GM13976 (cell line): Measurements from ENCODE around the gene MEIG1.
A peak's percentile ranks its signal among the peaks of the same experiment; 100 is the strongest.
"Not testable (repeated sequence)": the region's sequence is repeated elsewhere in the genome, so short reads cannot be mapped to it uniquely, and the experiment has no call there.

ENCODE experiments used
- DNase-seq: peaks from one replicate; pipeline ENCODE4 v3.0.0; 2012; ENCODE audit warnings: low spot score
- in situ Hi-C: fragments of 300-500 bp; cut with MboI; formaldehyde crosslinking; loops from one replicate; pipeline ENCODE4 v1.12.0; 2022; ENCODE audit warnings: low sequenced_read_pairs, mixed read lengths, inconsistent platforms; ENCODE audit not compliant: unreplicated experiment
- TF ChIP-seq, protein P1 (sequence below): IDR thresholded peaks from 2 replicates; pipeline ENCODE4 v1.5.1; 2012; ENCODE audit warnings: borderline replicate concordance, mild to moderate bottlenecking; ENCODE audit not compliant: insufficient read depth; ENCODE audit errors: extremely low read depth, missing control alignments, control extremely low read depth

MEIG1 gene

DNA sequence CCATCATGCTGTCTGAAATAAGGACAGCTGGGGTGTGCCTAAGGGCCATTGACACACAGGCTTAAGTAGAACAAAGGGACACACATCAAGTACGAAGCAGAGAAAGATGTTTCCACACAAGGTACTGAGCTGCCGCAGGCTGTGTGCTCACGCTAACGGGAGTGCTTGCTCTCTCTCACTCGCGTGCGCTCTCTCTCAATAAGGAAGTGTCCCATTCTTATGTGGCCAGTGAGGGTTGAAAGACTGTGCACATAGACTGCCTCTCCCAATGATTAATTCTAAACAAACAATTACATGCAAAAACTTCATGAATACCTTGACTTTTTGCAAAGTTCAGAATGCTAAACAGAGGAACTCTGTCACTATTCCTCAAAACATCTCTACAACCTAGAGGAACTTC is 35.2 kb upstream of the MEIG1 start:
- no peak for DNase-seq
- TF ChIP-seq, protein P1, sequence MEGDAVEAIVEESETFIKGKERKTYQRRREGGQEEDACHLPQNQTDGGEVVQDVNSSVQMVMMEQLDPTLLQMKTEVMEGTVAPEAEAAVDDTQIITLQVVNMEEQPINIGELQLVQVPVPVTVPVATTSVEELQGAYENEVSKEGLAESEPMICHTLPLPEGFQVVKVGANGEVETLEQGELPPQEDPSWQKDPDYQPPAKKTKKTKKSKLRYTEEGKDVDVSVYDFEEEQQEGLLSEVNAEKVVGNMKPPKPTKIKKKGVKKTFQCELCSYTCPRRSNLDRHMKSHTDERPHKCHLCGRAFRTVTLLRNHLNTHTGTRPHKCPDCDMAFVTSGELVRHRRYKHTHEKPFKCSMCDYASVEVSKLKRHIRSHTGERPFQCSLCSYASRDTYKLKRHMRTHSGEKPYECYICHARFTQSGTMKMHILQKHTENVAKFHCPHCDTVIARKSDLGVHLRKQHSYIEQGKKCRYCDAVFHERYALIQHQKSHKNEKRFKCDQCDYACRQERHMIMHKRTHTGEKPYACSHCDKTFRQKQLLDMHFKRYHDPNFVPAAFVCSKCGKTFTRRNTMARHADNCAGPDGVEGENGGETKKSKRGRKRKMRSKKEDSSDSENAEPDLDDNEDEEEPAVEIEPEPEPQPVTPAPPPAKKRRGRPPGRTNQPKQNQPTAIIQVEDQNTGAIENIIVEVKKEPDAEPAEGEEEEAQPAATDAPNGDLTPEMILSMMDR, result no peak
- in situ Hi-C loops, result no loop called here

DNA sequence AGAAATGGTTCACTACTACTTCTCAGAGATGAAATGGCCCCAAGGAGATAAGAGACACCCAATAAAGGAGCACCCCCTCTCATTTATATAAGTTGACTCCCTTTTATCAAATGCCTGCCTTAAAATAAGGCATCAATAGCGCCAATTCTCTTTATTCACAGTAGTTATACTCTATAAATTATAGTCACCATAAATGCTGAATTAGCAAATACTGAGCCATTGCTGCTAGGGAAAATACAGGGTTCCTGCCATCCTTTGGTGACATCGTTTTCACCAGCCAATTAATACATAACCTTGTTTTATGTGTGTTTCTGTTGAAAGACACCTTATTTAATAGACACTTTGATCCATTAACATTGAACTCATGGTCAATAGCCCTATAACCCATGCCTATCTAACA is 33.9 kb upstream of the MEIG1 start:
- in situ Hi-C loops, result no loop called here
- TF ChIP-seq, protein P1, result no peak
- no peak for DNase-seq

DNA sequence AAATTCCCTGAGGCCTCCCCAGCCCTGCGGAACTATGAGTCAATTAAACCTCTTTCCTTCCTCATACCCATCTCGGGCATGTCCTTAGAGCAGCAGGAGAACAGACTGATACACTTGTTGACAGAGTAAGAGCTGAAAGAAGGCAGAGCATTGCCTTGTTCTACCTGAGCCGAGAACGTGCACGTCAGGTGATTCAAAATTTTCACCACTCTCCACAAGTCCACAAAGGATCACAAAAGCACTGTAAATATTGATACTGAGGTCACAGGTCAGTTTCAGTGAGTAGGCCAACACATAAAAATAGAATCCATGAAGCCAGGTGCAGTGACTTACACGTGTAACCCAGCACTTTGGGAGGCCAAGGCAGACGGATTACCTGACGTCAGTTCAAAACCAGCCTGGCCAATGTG is 33.1 kb upstream of the MEIG1 start:
- TF ChIP-seq, protein P1, result no peak
- DNase-seq, result no peak
- in situ Hi-C loops, result no loop called here

DNA sequence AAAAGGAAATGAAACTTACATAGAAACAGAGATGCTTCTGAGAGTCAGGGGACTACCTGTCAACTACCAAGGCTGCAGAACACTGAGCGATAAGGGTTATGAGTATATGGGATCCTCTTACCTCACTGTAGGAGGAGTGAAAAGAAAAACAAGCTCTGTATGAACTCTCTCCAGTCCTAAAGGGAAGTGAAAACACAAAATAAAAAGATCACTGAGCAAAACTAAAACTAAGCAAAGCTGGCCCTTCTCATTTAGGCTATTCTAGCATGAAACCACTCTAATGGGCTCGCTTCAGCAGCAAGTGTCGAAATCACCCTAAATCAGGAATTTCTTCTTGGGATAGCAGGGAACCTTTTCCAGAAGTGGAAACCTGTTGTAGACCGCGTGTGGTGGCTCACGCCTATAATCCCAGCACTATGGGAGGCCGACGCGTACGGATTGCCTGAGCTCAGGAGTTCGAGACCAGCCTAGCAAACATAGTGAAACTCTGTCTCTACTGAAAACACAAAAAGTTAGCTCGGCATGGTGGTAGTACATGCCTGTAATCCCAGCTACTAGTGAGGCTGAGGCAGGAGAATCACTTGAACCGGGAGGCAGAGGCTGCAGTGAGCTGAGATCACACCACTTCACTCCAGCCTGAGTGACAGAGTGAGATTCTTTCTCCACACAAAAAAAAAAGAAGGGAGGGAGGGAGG is 32.3 kb upstream of the MEIG1 start:
- in situ Hi-C loops, result no loop called here
- TF ChIP-seq, protein P1, result no peak
- peak; percentile 83 for DNase-seq

DNA sequence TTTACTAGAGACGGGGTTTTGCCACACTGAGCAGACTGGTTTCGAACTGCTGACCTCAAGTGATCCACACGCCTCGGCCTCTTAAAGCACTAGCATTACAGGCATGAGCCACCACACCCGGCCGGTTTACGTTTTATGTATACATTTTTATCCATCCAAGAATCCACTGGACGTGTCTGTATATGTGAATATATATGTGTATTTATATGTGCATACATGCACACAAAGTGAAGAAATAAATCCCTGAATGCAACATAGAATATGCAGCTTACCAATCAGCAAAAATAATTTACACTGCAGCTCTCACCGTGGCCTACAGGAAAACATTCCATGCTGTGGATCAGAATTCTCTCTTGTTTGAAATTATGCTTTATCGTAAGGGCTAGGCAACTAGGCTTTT is 28.6 kb upstream of the MEIG1 start:
- TF ChIP-seq, protein P1, result no peak
- in situ Hi-C loops, result no loop called here
- no peak for DNase-seq

DNA sequence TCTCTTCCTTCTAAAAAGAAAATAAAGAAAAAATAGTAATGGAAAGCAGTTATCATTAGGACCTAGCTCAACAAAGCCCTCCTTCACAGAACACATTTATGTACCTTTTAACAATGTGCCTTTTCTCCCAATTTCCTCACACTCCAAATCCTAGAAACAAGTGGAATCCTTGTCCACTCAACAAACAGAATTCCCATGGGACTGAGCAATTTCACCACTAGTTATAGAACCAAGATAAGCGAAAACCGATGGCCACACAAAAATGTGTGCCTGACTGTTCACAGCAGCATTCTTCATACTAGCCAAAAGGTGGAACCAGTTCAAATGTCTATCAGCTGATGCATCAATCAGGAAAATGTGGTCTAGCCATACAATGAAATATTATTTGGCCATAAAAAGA is 22.6 kb upstream of the MEIG1 start:
- in situ Hi-C loops, result no loop called here
- TF ChIP-seq, protein P1, result no peak
- no peak for DNase-seq

DNA sequence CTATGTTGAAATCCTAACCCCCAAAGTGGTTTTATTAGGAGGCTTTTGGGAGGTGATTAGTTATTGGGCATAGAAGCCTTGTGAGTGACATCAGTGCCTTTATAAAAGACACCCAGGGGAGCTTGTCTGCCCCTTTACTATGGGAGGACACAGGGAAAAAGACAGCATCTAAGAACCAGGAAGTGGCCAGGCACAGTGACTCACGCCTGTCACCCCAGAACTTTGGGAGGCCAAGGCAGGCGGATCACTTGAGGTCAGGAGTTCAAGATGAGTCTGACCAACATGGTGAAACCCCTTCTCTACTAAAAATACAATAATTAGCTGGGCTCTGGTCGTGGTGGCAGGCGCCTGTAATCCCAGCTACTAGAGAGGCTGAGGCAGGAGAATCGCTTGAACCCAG is 20.2 kb upstream of the MEIG1 start:
- DNase-seq, in situ Hi-C loops: not testable (repeated sequence)

DNA sequence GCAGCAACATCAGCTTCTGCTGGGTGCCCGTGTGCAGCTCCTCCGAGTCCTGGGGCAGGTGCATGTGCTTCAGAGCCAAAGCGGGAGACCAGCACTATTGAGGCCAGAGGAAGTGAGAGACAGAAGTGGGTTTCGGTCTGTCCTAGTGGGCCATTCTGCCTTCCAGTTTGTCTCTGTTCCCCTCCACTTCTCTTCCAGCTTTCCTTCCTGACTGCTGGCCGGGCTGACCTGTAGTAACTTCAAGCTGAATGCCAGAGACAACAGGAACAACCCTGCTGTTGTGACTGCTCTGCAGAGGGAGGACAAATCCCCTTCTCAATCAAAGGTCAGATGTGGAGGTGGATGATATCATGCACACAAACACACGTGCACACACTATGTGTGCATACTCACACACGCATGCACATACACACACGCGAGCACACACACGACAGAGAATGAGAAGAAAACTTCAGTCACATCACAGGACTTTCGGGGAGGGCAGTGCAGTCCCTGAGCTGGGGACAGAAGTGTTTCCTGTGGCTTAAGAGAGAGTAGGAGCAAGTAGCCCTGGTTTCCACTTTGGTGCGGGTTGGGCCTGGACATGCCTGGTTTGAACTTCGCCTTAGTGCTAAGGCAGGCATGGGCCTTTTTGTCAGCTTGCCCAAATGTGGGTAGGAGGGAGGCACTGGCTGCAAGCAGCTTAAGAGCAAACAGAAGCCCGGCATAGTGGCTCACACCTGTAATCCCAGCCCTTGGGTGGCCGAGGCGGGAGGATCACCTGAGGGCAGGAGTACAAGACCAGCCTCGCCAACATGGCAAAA is 16.8 kb upstream of the MEIG1 start:
- in situ Hi-C loops, result not testable (repeated sequence)

DNA sequence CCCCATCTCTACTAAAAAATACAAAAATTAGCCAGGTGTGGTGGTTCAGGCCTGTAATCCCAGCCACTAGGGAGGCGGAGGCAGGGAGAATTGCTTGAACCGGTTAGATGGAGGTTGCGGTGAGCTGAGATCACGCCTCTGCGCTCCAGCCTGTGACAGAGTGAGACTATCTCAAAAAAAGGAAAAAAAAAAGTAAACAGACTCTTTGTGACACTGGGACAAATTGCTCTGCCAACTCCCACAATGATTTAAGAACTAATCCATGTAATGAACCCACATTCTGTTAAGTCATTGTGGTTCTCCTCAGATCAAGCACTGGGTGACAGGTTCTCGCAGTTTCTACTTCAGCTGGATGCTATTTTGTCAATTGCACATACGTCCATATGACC is 16.2 kb upstream of the MEIG1 start:
- DNase-seq, in situ Hi-C loops: not testable (repeated sequence)

More for the DNA sequence above, 16.8 kb upstream of the MEIG1 start:
- not testable (repeated sequence) for DNase-seq
